GM21737 (cell line): ENCODE results near the gene WDFY3.
"Not testable (repeated sequence)": the region's sequence is repeated elsewhere in the genome, so short reads cannot be mapped to it uniquely, and the experiment has no call there.

Experiments used
- ATAC-seq: cut with Tn5 transposase; IDR thresholded peaks from one replicate; pipeline ENCODE4 v1.9.1; 2021; ENCODE audit warnings: mild to moderate bottlenecking, moderate library complexity; ENCODE audit not compliant: unreplicated experiment

Gene WDFY3

DNA sequence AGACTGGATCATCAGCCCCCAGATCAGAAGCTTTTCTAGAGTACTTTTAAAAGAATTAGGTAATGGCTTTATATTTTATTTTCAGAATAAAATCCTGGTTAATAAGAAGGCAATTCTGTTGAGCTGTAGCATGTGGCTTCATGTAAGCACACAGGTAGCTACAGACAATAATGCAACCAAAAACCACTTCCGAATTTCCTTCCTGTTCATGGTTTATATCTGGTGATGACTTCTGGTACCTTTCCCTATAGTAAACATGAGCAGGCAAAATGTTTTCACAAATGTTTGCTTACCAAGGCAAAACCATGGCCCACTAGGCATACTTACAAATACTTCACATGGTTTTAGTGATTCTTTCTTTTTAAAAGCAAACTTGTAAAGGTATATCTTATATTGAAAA, 239.0 kb downstream of the WDFY3 start:
- no peak for ATAC-seq

- ATAC-seq = no peak
Observed at GRCh38 chr4:84726356-84726755, 240.1 kb downstream of the WDFY3 start.

DNA sequence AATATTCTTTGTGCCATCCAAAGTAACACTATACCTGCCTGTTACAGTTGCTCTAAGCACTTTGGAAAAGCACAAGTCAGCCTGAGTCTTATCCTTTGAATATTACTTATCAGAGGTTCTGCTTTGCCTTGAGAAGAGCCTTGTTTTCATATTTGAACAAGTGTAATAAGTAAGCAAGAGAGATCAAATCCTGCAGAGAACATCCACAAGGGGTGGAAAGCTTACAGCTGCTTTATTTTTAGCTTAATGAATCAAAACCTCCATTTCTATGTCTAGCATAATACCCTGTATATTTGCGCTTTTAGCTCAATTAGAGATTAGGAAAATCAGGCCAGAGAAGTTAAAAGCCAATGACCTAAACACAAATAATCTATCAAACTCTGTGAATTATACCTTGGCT, 243.8 kb downstream of the WDFY3 start:
- ATAC-seq = no peak

GRCh38 chr4:84719115-84719514, 247.4 kb downstream of the WDFY3 start:
- no peak for ATAC-seq

DNA sequence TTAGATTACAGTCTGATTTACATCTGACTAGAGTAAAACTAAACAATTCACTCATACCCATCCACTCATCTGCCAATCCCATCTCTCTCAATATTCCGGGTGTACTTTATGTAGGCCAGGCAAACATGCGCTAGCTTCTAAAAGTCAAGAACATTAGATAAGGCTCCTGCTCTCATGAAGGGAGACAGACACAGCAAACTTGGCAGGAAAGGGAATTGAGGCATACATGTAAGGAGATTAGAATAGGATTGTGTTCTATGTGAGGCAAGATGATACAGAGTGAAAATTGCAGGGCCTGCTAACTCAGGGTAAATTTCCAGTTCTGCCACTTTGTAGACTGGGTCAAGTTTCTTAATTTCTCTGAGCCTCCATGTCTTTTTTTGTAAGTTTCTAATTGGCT, 247.8 kb downstream of the WDFY3 start:
- ATAC-seq = no peak

- no peak for ATAC-seq
Observed at GRCh38 chr4:84710548-84710947, 255.9 kb downstream of the WDFY3 start.

- ATAC-seq = no peak
Observed at GRCh38 chr4:84708406-84709135, 257.9 kb downstream of the WDFY3 start.

DNA sequence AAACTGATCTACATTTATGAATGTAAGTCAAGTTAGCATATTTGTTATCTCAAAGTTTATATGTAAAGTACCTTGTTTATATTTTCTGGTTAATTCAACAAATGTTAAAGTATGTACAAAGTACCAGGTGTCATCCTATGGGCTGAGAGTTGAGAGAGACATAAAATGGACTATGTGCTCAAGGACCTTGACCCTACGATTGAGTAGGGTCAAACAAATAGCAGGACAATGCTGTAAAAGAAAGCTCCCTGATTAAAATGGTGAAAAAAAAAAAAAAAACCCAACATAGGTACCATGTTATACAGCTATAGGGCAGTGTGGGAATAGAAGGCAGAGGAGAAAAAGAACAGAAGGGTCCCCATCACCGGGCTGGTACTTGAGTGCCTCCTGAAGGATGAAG, 260.2 kb downstream of the WDFY3 start:
- ATAC-seq = no peak

GRCh38 chr4:84699001-84699671, 267.4 kb downstream of the WDFY3 start:
- no peak for ATAC-seq

- ATAC-seq = no peak
Observed at GRCh38 chr4:84697615-84698201, 268.8 kb downstream of the WDFY3 start.

GRCh38 chr4:84697159-84697558, 269.3 kb downstream of the WDFY3 start:
- no peak for ATAC-seq

DNA sequence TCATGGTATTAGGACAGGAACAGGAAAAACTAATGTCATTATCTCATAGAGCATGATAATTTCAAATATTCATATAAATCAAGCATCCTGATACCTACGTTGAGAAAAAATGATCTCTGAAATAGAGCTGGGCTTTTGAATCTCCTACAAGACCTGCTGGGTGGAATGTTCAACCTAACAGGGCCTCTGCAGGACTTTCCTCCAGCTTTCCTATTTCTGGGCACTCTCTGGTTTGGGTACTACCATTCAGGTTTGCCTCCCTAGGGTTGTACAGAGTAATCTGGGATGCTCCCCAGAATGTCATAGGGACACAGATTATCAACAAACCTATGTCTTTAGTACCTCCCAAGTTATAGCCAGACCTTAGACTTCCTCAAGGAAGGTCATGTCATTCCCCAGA, 274.7 kb downstream of the WDFY3 start:
- ATAC-seq = no peak

DNA sequence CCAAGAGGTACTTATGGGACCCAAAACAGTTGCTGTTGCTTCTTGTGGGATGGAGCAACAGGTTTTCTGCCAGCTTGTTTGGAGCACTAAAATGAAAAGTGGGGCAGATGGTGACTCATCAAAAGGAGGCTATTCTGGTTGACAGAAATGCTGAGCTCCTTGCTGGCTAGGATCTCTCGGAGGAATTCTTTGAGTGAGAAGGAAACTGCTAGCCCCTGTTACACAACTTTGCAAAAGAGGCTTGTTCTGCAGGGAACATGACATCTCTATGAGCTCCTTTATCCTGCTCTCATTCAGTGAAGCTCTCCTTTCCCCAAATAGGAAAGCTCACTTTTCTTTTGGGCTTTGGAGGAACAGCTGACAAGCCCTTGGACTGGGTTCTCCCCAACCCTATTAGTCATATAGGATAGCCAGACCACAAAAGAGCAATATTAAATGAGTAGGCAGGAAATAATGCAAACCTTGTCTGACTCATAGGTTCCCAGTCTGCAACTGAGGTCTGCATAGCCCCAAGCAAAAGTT, 275.3 kb downstream of the WDFY3 start:
- ATAC-seq = no peak

- no peak for ATAC-seq
Observed at GRCh38 chr4:84690481-84690880, 276.0 kb downstream of the WDFY3 start.

- ATAC-seq = no peak
Observed at GRCh38 chr4:84689197-84689596, 277.3 kb downstream of the WDFY3 start.

- ATAC-seq = no peak
Observed at GRCh38 chr4:84688605-84689004, 277.9 kb downstream of the WDFY3 start.

- no peak for ATAC-seq
Observed at GRCh38 chr4:84685105-84685504, 281.4 kb downstream of the WDFY3 start.

GRCh38 chr4:84684361-84684760, 282.1 kb downstream of the WDFY3 start:
- no peak for ATAC-seq

- no peak for ATAC-seq
Observed at GRCh38 chr4:84683064-84683850, 283.2 kb downstream of the WDFY3 start.

DNA sequence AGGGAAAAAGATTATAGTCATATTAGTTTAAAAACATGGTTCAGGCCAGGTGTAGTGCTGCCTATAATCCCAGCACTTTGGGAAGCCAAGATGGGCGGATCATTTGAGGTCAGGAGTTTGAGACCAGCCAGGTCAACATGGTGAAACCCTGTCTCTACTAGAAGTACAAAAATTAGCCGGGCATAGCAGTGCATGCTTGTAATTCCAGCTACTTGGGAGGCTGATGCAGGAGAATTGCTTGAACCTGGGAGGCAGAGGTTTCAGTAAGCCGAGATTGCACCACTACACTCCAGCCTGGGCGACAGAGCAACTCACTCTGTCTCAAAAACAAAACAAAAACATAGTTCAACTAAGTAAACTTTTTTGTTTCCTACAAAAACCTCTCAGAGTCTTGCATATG, 283.8 kb downstream of the WDFY3 start:
- ATAC-seq = not testable (repeated sequence)
